HCT116 (cell line): ENCODE measurements around the gene AATF.

Experiments
- CEBPB ChIP-seq: IDR thresholded peaks from 2 replicates; pipeline ENCODE4 v1.6.1; 2012; ENCODE audit warnings: low read depth
- CTCF ChIP-seq, 3 experiments: fragments of 200-600 bp in 1 of 3; sonication (generic) in 1 of 3; IDR thresholded peaks in 2 of 3; conservative IDR thresholded peaks in 1 of 3; 2 replicates each; pipeline ENCODE4 v1.5.1; 2012 to 2017; ENCODE audit warnings: low read depth in 2 of 3, low read length in 2 of 3, antibody characterized with exemption in 1 of 3, borderline replicate concordance in 1 of 3, control low read depth in 1 of 3, mild to moderate bottlenecking in 1 of 3, mixed read lengths in 1 of 3, mixed run types in 1 of 3, moderate library complexity in 1 of 3; ENCODE audit not compliant: insufficient read depth in 1 of 3
- EZH2 ChIP-seq: fragments of 200-600 bp; sonication (generic); IDR thresholded peaks from 2 replicates; pipeline ENCODE4 v1.6.1; 2017; ENCODE audit warnings: antibody characterized with exemption, mixed run types

GRCh38 chr17:37087683-37088082 is 138.9 kb downstream of the AATF start:
- TF ChIP-seq CTCF (IDR thresholded peaks at IDR 0.05 in 2 of 3, conservative IDR thresholded peaks at IDR 0.05 in 1 of 3; ENCODE audit: borderline replicate concordance in 1 of 3, insufficient read depth in 1 of 3, low read depth in 2 of 3, low read length in 2 of 3) (no peak), EZH2 (no peak), CEBPB (no peak)
